Stimulated activated CD8-positive, alpha-beta memory T cell treated with anti-CD3 and anti-CD28 coated beads, Interleukin-2, amount 100 ng/mL, for 48 hours (primary cell): Measurements from ENCODE around the gene RHBG.

Experiments used
- DNase-seq, 2 donors: peaks; one replicate each; pipeline ENCODE4 v3.0.0-alpha.2; 2020; ENCODE audit warnings: low read depth in 2 of 2

RHBG gene

GRCh38 chr1:156424806-156425432 is 55.9 kb downstream of the RHBG start:
- DNase-seq: no peak

GRCh38 chr1:156425943-156426342 is 56.9 kb downstream of the RHBG start:
- DNase-seq: no peak

- no peak for DNase-seq
Observed at GRCh38 chr1:156427957-156428356, 58.9 kb downstream of the RHBG start.

- DNase-seq: no peak
Observed at GRCh38 chr1:156428746-156429288, 59.8 kb downstream of the RHBG start.

GRCh38 chr1:156429313-156430060 is 60.5 kb downstream of the RHBG start:
- DNase-seq: no peak

- DNase-seq: no peak
Observed at GRCh38 chr1:156430303-156430702, 61.3 kb downstream of the RHBG start.

- no peak for DNase-seq
Observed at GRCh38 chr1:156430866-156431265, 61.9 kb downstream of the RHBG start.

- DNase-seq: no peak
Observed at GRCh38 chr1:156431366-156431765, 62.4 kb downstream of the RHBG start.

- DNase-seq: no peak
Observed at GRCh38 chr1:156431769-156432668, 63.0 kb downstream of the RHBG start.

GRCh38 chr1:156432669-156433018 is 63.6 kb downstream of the RHBG start:
- no peak for DNase-seq

- no peak for DNase-seq
Observed at GRCh38 chr1:156433032-156433431, 64.0 kb downstream of the RHBG start.

GRCh38 chr1:156433602-156434001 is 64.6 kb downstream of the RHBG start:
- no peak for DNase-seq
